SH-SY5Y (cell line): ENCODE measurements around the gene EFHC2.

Source experiments
- GATA2 ChIP-seq: IDR thresholded peaks from 2 replicates; pipeline ENCODE4 v1.6.1; 2011; ENCODE audit warnings: mild to moderate bottlenecking, low read depth, low read length
- GATA3 ChIP-seq: IDR thresholded peaks from 2 replicates; pipeline ENCODE4 v1.6.1; 2011; ENCODE audit warnings: low read depth, mild to moderate bottlenecking, low read length, moderate library complexity

DNA sequence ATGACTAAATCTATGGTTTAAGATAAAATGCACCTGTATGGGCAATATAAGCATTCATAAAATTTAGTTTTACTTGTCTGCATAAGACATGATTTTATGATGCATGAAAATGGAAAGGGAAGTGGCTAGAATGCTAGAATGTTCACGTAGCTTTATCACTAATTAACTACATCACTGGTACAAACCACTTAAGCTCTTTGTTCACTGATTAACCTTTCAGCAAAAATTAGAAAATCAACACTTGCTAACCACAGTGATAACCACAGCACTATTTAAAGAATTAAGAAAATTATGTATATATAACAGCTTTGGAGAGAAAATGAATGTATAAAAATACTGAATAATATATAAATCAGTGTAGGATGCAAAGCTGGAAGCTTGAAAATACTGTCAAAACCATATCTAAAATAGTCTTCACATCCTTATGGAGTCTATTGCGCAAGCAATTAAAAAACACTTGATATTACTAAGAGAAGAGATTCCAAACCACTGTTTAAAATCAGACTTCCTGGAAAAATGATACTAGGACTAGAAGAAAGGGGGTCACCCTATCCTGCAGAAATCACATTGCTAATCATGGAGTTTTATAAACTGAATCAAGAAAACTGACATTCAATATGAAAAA lies 51.9 kb downstream of the EFHC2 start:
- TF ChIP-seq GATA2 (no peak), GATA3 (no peak)
